GM12878 (cell line): ENCODE measurements around the gene ZNF101. TPM values are rescaled to one million over a fixed set of nuclear protein-coding genes. Genes with fewer than 3 reads are reported as not detected.

ENCODE experiments used
- ATAC-seq: fragments of 200-7000 bp; cut with Tn5 transposase; 3 replicates; pipeline ENCODE4 v1.9.1; 2020; ENCODE audit warnings: mild to moderate bottlenecking, moderate library complexity
- BruUV-seq: library from RNA; stranded (reverse); fragments of 400-500 nt; replicated peaks from 2 replicates; lab custom pipeline; 2021; lab: Mats Ljungman, UMichigan
- CTCF ChIA-PET: fragments of 300-600 bp; sonication (Branson Sonifier 250); formaldehyde crosslinking; extraction: SDS; loops from one replicate; lab custom pipeline; 2021; ENCODE audit warnings: inconsistent platforms; lab: Yijun Ruan, JAX
- POLR2A ChIA-PET: fragments of 350-600 bp; formaldehyde crosslinking; extraction: SDS; loops from one replicate; lab custom pipeline; 2021; ENCODE audit warnings: inconsistent platforms; lab: Charles Lee
- RAD21 ChIA-PET: fragments of 300-600 bp; sonication (Branson Sonifier 250); formaldehyde crosslinking; loops from one replicate; lab custom pipeline; 2023; ENCODE audit warnings: antibody characterized with exemption; ENCODE audit not compliant: unreplicated experiment; lab: Charles Lee
- SMC1A ChIA-PET: fragments of 300-600 bp; sonication (Branson Sonifier 250); formaldehyde crosslinking; loops from one replicate; lab custom pipeline; 2023; ENCODE audit not compliant: unreplicated experiment, uncharacterized antibody; lab: Charles Lee
- DNase-seq: peaks from one replicate; pipeline ENCODE4 v3.0.0-alpha.2; 2011; ENCODE audit warnings: low read depth, low spot score
- FAIRE-seq: peaks from 3 replicates; lab custom pipeline; 2011; peaks lifted over from hg19 to GRCh38; lab: Jason Lieb, UNC
- H2AFZ ChIP-seq: 2 replicates; pipeline ENCODE4 v1.6.0; 2011; ENCODE audit warnings: low read depth, low read length, control low read depth; ENCODE audit not compliant: control insufficient read depth
- H3K27ac ChIP-seq: 2 replicates; pipeline ENCODE4 v1.5.1; 2011; ENCODE audit warnings: control low read depth; ENCODE audit not compliant: control insufficient read depth, insufficient read depth
- H3K27me3 ChIP-seq, 2 experiments: replicated peaks in 1 of 2; 2 replicates each; pipeline versions ENCODE4 v1.6.0 to v1.6.1; 2011; ENCODE audit warnings: low read length in 1 of 2; ENCODE audit not compliant: control insufficient read depth in 2 of 2, insufficient read depth in 2 of 2
- H3K36me3 ChIP-seq, 2 experiments: 2 replicates each; pipeline ENCODE4 v1.5.1; 2011; ENCODE audit warnings: low read length in 1 of 2; ENCODE audit not compliant: control insufficient read depth in 2 of 2, insufficient read depth in 2 of 2
- H3K4me1 ChIP-seq: 2 replicates; pipeline ENCODE4 v1.6.1; 2011; ENCODE audit warnings: mild to moderate bottlenecking, low read length, moderate library complexity, mixed read lengths; ENCODE audit not compliant: control insufficient read depth, insufficient read depth
- H3K4me2 ChIP-seq: 2 replicates; pipeline ENCODE4 v1.6.0; 2011; ENCODE audit warnings: control low read depth; ENCODE audit not compliant: control insufficient read depth, insufficient read depth
- H3K4me3 ChIP-seq: fragments of 200-600 bp; sonication (generic); 2 replicates; pipeline ENCODE4 v1.5.1; 2016
- H3K79me2 ChIP-seq: 2 replicates; pipeline ENCODE4 v1.6.0; 2011; ENCODE audit warnings: low read length; ENCODE audit not compliant: control insufficient read depth, insufficient read depth
- H3K9ac ChIP-seq: 2 replicates; pipeline ENCODE4 v1.8.0; 2011; ENCODE audit warnings: low read length, control low read depth, mixed read lengths; ENCODE audit not compliant: control insufficient read depth, insufficient read depth
- H3K9me3 ChIP-seq: replicated peaks from 3 replicates; pipeline ENCODE4 v1.5.1; 2011; ENCODE audit warnings: mild to moderate bottlenecking, low read length; ENCODE audit not compliant: control insufficient read depth, insufficient read depth
- H4K20me1 ChIP-seq: 2 replicates; pipeline ENCODE4 v1.6.0; 2011; ENCODE audit not compliant: control insufficient read depth, insufficient read depth
- ATF2 ChIP-seq: IDR thresholded peaks from 2 replicates; pipeline ENCODE4 v1.6.1; 2012; ENCODE audit warnings: low read length, inconsistent platforms
- ATF3 ChIP-seq: IDR thresholded peaks from 2 replicates; pipeline ENCODE4 v1.6.1; 2011; ENCODE audit warnings: low read depth, mild to moderate bottlenecking, low read length, moderate library complexity, borderline replicate concordance; ENCODE audit errors: extremely low read depth
- BCL11A ChIP-seq: IDR thresholded peaks from 2 replicates; pipeline ENCODE4 v1.6.1; 2011; ENCODE audit warnings: low read depth, low read length
- CBFB ChIP-seq: IDR thresholded peaks from 2 replicates; pipeline ENCODE4 v1.6.1; 2016; ENCODE audit warnings: antibody characterized with exemption, low read depth
- CTCF ChIP-seq, 3 experiments: IDR thresholded peaks in 2 of 3; conservative IDR thresholded peaks in 1 of 3; 2 replicates each; pipeline ENCODE4 v1.5.1; 2011; ENCODE audit warnings: low read depth in 3 of 3, low read length in 3 of 3, mild to moderate bottlenecking in 3 of 3, control low read depth in 2 of 3, moderate library complexity in 2 of 3, inconsistent platforms in 1 of 3, mixed read lengths in 1 of 3; ENCODE audit not compliant: control insufficient read depth in 2 of 3, insufficient read depth in 1 of 3; ENCODE audit errors: extremely low read depth in 1 of 3
- E2F4 ChIP-seq: IDR thresholded peaks from 2 replicates; pipeline ENCODE4 v1.6.1; 2012; ENCODE audit warnings: low read depth, low read length, improper control_type of control experiment
- EGR1 ChIP-seq, 2 experiments: IDR thresholded peaks; 1 replicate in 1 of 2; 2 replicates in 1 of 2; pipeline ENCODE4 v1.6.1; 2011 to 2012; ENCODE audit warnings: low read depth in 2 of 2, low read length in 2 of 2, borderline replicate concordance in 1 of 2, mild to moderate bottlenecking in 1 of 2, moderate library complexity in 1 of 2
- EZH2 ChIP-seq: IDR thresholded peaks from 2 replicates; pipeline ENCODE4 v1.6.1; 2012; ENCODE audit warnings: low read depth, mild to moderate bottlenecking, control low read depth, inconsistent platforms, low read length, borderline replicate concordance; ENCODE audit not compliant: control insufficient read depth
- IKZF2 ChIP-seq, 2 experiments: fragments of 450-650 bp; IDR thresholded peaks; 2 replicates each; pipeline ENCODE4 v1.6.1; 2017; ENCODE audit warnings: mild to moderate bottlenecking in 2 of 2, moderate library complexity in 2 of 2
- IRF4 ChIP-seq: IDR thresholded peaks from 2 replicates; pipeline ENCODE4 v1.6.1; 2011; ENCODE audit warnings: low read depth, low read length
- MEF2B ChIP-seq: fragments of 450-650 bp; IDR thresholded peaks from 2 replicates; pipeline ENCODE4 v1.6.1; 2018; ENCODE audit warnings: mild to moderate bottlenecking, moderate library complexity; ENCODE audit not compliant: partially characterized antibody, poor library complexity, severe bottlenecking
- NFIC ChIP-seq: IDR thresholded peaks from 2 replicates; pipeline ENCODE4 v1.6.1; 2012; ENCODE audit warnings: low read depth, mild to moderate bottlenecking, inconsistent platforms, low read length, moderate library complexity
- NRF1 ChIP-seq: conservative IDR thresholded peaks from 2 replicates; pipeline ENCODE4 v1.6.1; 2011; ENCODE audit warnings: mild to moderate bottlenecking, low read depth, low read length, improper control_type of control experiment
- PBX3 ChIP-seq: IDR thresholded peaks from 2 replicates; pipeline ENCODE4 v1.6.1; 2011; ENCODE audit warnings: mild to moderate bottlenecking, low read depth, low read length, moderate library complexity; ENCODE audit not compliant: insufficient replicate concordance
- PML ChIP-seq: IDR thresholded peaks from 2 replicates; pipeline ENCODE4 v1.6.1; 2012; ENCODE audit warnings: low read length, inconsistent platforms
- STAT1 ChIP-seq: fragments of 450-650 bp; conservative IDR thresholded peaks from 2 replicates; pipeline ENCODE4 v1.6.1; 2014; ENCODE audit warnings: antibody characterized with exemption, mild to moderate bottlenecking
- ZBED1 ChIP-seq: IDR thresholded peaks from 2 replicates; pipeline ENCODE4 v1.6.1; 2016; ENCODE audit warnings: borderline replicate concordance
- WGBS: methylation state at CpG from one replicate; pipeline ENCODE4 v1.1.6; 2016; ENCODE audit warnings: low lambda C conversion rate; ENCODE audit not compliant: insufficient replicate concordance, insufficient coverage; ENCODE audit errors: missing lambda C conversion rate; 5-methylcytosine and 5-hydroxymethylcytosine counted together
- in situ Hi-C: fragments of 300-500 bp; cut with MboI; formaldehyde crosslinking; loops from 9 replicates; pipeline ENCODE4 v1.14.3; 2018; ENCODE audit warnings: mixed read lengths
- intact Hi-C: fragments of 100-400 bp; cut with micrococcal nuclease; formaldehyde crosslinking; loops from one replicate; pipeline ENCODE4 v1.14.2; 2022; ENCODE audit not compliant: unreplicated experiment
- polyA plus RNA-seq, 11 experiments: library from polyadenylated mRNA; depleted of rRNA in 4 of 11; unstranded in 6 of 11; stranded (reverse) in 5 of 11; fragments of >200 nt; fragmentation: Nextera tagmentation in 4 of 11; fragmentation: Illumina TruSeq in 1 of 11; extraction: Ambion mirVana in 4 of 11; extraction: Trizol in 1 of 11; gene quantifications; 1 replicate in 1 of 11; 2 replicates in 10 of 11; pipeline versions ENCODE4 v1.2.1 to v1.2.3, GENCODE V29; 2011 to 2016; ENCODE audit warnings: inconsistent platforms in 2 of 11, missing spikeins in 2 of 11, low read depth in 1 of 11
- total RNA-seq, 4 experiments: library from RNA; depleted of rRNA in 3 of 4; stranded (reverse); fragments of >200 nt in 3 of 4; fragmentation: Illumina TruSeq in 1 of 4; extraction: Trizol in 1 of 4; gene quantifications; 2 replicates each; pipeline versions ENCODE4 v1.2.1 to v1.2.3, GENCODE V29; 2013 to 2021

ZNF101 gene
- total and polyA plus RNA-seq, 10 of the 15 experiments (the other 5 are each of a cell fraction or from before 2014, with no cell fraction given): 15.2 to 40.5 (median 19.8) TPM

GRCh38 chr19:19619849-19620210, 48.8 kb upstream of the ZNF101 start:
- intact Hi-C loops (no loop called here), in situ Hi-C loops (no loop called here)
- H3K4me2 ChIP-seq: no peak overlapping the region
- peaks cover 6% of the 10 kb centered on the region for H3K79me2 ChIP-seq
- BruUV-seq: no TSS peak
- no peak for TF ChIP-seq MEF2B
- no peak for TF ChIP-seq CBFB
- no peak for TF ChIP-seq BCL11A
- TF ChIP-seq IKZF2 (IDR thresholded peaks at IDR 0.05): no peak
- TF ChIP-seq NFIC: no peak
- no peak for TF ChIP-seq IRF4
- no peak for TF ChIP-seq ATF2
- no peak for TF ChIP-seq PML
- no peak for TF ChIP-seq STAT1
- no peak for TF ChIP-seq PBX3
- no peak for TF ChIP-seq ATF3
- no peak for TF ChIP-seq CTCF (IDR thresholded peaks at IDR 0.05 in 2 of 3, conservative IDR thresholded peaks at IDR 0.05 in 1 of 3; ENCODE audit: control insufficient read depth in 2 of 3, extremely low read depth in 1 of 3, insufficient read depth in 1 of 3, low read depth in 3 of 3, low read length in 3 of 3)
- TF ChIP-seq ZBED1: no peak
- no peak for TF ChIP-seq EZH2
- TF ChIP-seq NRF1: no peak
- no peak for TF ChIP-seq EGR1 (IDR thresholded peaks at IDR 0.05; ENCODE audit: borderline replicate concordance in 1 of 2, low read depth in 2 of 2, low read length in 2 of 2)
- TF ChIP-seq E2F4: no peak
- no peak for DNase-seq
- H3K9ac ChIP-seq: no peak overlapping the region
- H4K20me1 ChIP-seq: no peaks in the 10 kb centered on the region
- 88% methylated on average over 6 of the region's 7 CpGs for WGBS
- H3K36me3 ChIP-seq: no peaks in the 10 kb centered on the region; a peak in 2 of 4 replicates
- no peaks in the 10 kb centered on the region for H3K4me1 ChIP-seq
- CTCF ChIA-PET: interaction anchor here (0.7 to 1.3 kb wide), 2 partner anchors 17 to 25 kb away, joined by 3 read pairs; no protein-coding TSS in a partner anchor
- no peak overlapping the region for H3K27ac ChIP-seq
- no peak overlapping the region for H2AFZ ChIP-seq
- no peak for FAIRE-seq
- H3K4me3 ChIP-seq: no peak overlapping the region
- ATAC-seq: no peak
- POLR2A ChIA-PET: interaction anchor here (0.8 to 3.8 kb wide), 5 partner anchors 8 to 90 kb away, joined by 3 to 21 read pairs (median 4); no protein-coding TSS in a partner anchor
- SMC1A ChIA-PET: interaction anchor here (1.2 kb wide), 2 partner anchors 20 to 88 kb away, joined by 3 to 4 read pairs; no protein-coding TSS in a partner anchor
- no peaks in the 10 kb centered on the region for H3K9me3 ChIP-seq
- no peaks in the 10 kb centered on the region for H3K27me3 ChIP-seq
- RAD21 ChIA-PET: no interaction called here
